Measurements from ENCODE around the gene MGMT.

GRCh38 chr10:129681856-129682255 lies 214.8 kb downstream of the MGMT start:
- TF ChIP-seq YY1 (IDR thresholded peaks at IDR 0.05) (no peak), CTCF (IDR thresholded peaks at IDR 0.05; ENCODE audit: low read depth, low read length, missing input control) (no peak), FOXA2 (IDR thresholded peaks at IDR 0.05) (no peak), MAX (IDR thresholded peaks at IDR 0.05) (no peak), RAD21 (IDR thresholded peaks at IDR 0.05) (no peak), JUND (IDR thresholded peaks at IDR 0.05) (no peak), SP1 (IDR thresholded peaks at IDR 0.05) (no peak), GABPA (IDR thresholded peaks at IDR 0.05 in 1 of 2, conservative IDR thresholded peaks at IDR 0.05 in 1 of 2) (no peak), HNF4G (IDR thresholded peaks at IDR 0.05) (no peak), ZBTB33 (IDR thresholded peaks at IDR 0.05) (no peak)

Measured in liver (tissue), 3 donors.